Spinal cord (tissue), 10 donors: Measurements from ENCODE around the gene SLC29A3. TPM values are rescaled to one million over a fixed set of nuclear protein-coding genes. Genes with fewer than 3 reads are reported as not detected.
A peak's percentile ranks its signal among the peaks of the same experiment; 100 is the strongest.

Experiments
- DNase-seq, 6 donors: peaks; one replicate each; pipeline versions ENCODE4 v3.0.0 to v3.0.0-alpha.2; 2013 to 2015; ENCODE audit warnings: low spot score in 6 of 6, low read depth in 4 of 6
- H3K27ac ChIP-seq: one replicate; pipeline ENCODE4 v1.5.1; 2013; ENCODE audit warnings: low read depth, low read length, control low read depth
- H3K27me3 ChIP-seq: one replicate; pipeline ENCODE4 v1.6.1; 2013; ENCODE audit warnings: low read length; ENCODE audit not compliant: control insufficient read depth, insufficient read depth
- H3K36me3 ChIP-seq: one replicate; pipeline ENCODE4 v1.6.1; 2013; ENCODE audit warnings: low read length; ENCODE audit not compliant: control insufficient read depth, insufficient read depth
- H3K4me1 ChIP-seq: one replicate; pipeline ENCODE4 v1.6.1; 2013; ENCODE audit warnings: low read length; ENCODE audit not compliant: control insufficient read depth, insufficient read depth
- H3K4me3 ChIP-seq: one replicate; pipeline ENCODE4 v1.5.1; 2013; ENCODE audit warnings: low read depth, low read length, control low read depth
- H3K9me3 ChIP-seq: one replicate; pipeline ENCODE4 v1.6.1; 2013; ENCODE audit warnings: low read length; ENCODE audit not compliant: control insufficient read depth, insufficient read depth
- WGBS: methylation state at CpG from one replicate; pipeline ENCODE4 v1.1.5; 2013; ENCODE audit warnings: missing lambda C conversion rate; ENCODE audit not compliant: insufficient coverage; 5-methylcytosine and 5-hydroxymethylcytosine counted together
- polyA plus RNA-seq, 2 donors: library from polyadenylated mRNA; unstranded; fragments of 120-200 nt; gene quantifications; one replicate each; pipeline ENCODE4 v1.2.1, GENCODE V29; 2013; ENCODE audit not compliant: insufficient read length in 2 of 2
- total RNA-seq, 2 donors: library from RNA; depleted of rRNA in 1 of 2; stranded (reverse); fragments of 120-200 nt in 1 of 2; fragments of >200 nt in 1 of 2; gene quantifications; one replicate each; pipeline versions ENCODE4 v1.2.3 to v1.2.4, GENCODE V29; 2013 to 2014
- donor health status: healthy.

The SLC29A3 gene
- total and polyA plus RNA-seq, 4 donors = 2.7 to 9.3 (median 6.1) TPM

GRCh38 chr10:71371750-71372166, 52.7 kb downstream of the SLC29A3 start:
- no peak overlapping the region for H3K27ac ChIP-seq
- no peaks in the 10 kb centered on the region for H3K27me3 ChIP-seq
- DNase-seq = no peak
- no peaks in the 10 kb centered on the region for H3K9me3 ChIP-seq
- H3K4me1 ChIP-seq = peaks cover 5% of the 10 kb centered on the region
- no peaks in the 10 kb centered on the region for H3K36me3 ChIP-seq
- 79% methylated on average over 5 of the region's 6 CpGs for WGBS
- H3K4me3 ChIP-seq = no peak overlapping the region

DNA sequence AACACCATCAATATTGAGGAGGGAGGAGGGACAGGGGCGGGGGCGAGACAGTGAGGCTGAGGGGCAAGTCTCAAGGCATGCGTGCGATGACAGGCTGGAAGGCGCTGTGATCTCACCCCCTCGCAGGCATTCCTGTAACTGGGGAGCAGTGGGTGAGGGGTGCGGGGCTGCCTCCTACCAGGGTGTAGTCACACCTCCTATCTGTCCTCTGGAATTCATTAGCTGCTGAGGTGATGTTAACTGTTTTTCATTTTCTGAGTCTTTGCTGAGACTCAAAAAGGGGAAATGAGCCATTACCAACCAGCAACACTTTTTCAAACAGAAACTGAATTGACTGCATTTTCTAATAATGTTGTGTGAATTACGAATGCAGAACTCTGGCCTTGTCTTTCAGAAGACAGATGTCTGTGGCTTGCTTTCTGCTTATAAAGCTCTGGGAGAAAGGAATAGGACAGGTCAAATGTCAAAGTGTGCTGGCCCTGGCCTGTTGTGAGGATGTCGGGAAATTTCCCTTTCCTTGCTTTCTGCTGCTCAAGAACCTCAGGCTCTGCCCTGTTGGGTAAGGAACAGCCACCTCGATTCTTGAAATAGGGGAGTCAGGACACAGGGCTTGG, 53.9 kb downstream of the SLC29A3 start:
- no peak overlapping the region for H3K4me3 ChIP-seq
- no peaks in the 10 kb centered on the region for H3K9me3 ChIP-seq
- no peaks in the 10 kb centered on the region for H3K27me3 ChIP-seq
- peaks cover 10% of the 10 kb centered on the region for H3K4me1 ChIP-seq
- no peaks in the 10 kb centered on the region for H3K36me3 ChIP-seq
- no peak for DNase-seq
- H3K27ac ChIP-seq = peak overlapping the region; percentile 52
- WGBS = 57% methylated on average over 9 of the region's 10 CpGs

GRCh38 chr10:71374481-71375233, 55.6 kb downstream of the SLC29A3 start:
- H3K36me3 ChIP-seq = no peaks in the 10 kb centered on the region
- 80% methylated on average over 7 of the region's 11 CpGs for WGBS

GRCh38 chr10:71375952-71376351, 56.9 kb downstream of the SLC29A3 start:
- no peaks in the 10 kb centered on the region for H3K36me3 ChIP-seq
- peaks cover 19% of the 10 kb centered on the region for H3K4me1 ChIP-seq
- H3K27me3 ChIP-seq = no peaks in the 10 kb centered on the region
- no peak for DNase-seq
- H3K9me3 ChIP-seq = no peaks in the 10 kb centered on the region
- peak overlapping the region; percentile 27 for H3K27ac ChIP-seq
- WGBS = 78% methylated on average over 2 of the region's 3 CpGs
- no peak overlapping the region for H3K4me3 ChIP-seq

More at GRCh38 chr10:71374481-71375233, 55.6 kb downstream of the SLC29A3 start:
- Histone ChIP-seq H3K9me3 (no peaks in the 10 kb centered on the region), H3K27me3 (no peaks in the 10 kb centered on the region), H3K27ac (no peak overlapping the region), H3K4me3 (no peak overlapping the region), H3K4me1 (peaks cover 15% of the 10 kb centered on the region)
- no peak for DNase-seq

DNA sequence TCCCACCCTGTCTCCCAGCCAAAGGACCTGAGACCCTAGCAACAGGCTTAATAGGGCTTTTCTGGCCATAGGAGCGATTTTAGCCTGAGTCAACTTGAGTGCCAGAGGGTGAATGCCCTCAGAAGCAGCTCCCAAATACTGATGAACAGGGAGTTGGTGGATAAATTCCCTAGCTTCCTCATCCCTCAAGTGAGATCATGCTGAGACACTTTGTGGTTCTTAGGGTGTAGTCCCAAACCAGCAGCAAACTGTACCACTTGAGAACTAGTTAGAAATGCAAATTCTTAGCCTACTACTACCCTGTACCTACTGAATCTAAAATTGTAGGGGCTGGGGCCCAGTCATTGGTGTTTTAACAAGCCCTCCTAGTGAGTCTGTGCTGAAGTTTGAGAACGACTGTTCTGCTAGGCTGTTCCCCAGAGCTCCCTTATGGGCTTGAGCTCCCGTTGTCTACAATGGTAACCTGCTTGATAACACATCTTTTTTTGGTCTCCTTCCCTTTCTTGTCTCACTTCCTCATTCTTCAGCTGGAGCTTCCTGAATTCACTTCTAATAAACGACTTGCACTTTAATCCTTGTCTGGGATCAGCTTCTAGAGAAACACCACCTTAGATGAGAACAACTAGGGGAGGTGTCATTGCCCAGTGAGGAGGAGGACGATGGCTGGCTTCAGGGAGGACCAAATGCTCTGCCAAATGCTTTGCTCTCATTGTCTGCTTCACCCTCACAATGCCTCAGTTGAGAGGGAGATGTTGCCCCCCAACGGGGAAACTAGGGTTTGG, 59.5 kb downstream of the SLC29A3 start:
- H3K9me3 ChIP-seq = no peaks in the 10 kb centered on the region
- no peak overlapping the region for H3K4me3 ChIP-seq
- H3K4me1 ChIP-seq = peaks cover 16% of the 10 kb centered on the region
- no peak for DNase-seq
- peak overlapping the region; percentile 0 for H3K27ac ChIP-seq
- H3K27me3 ChIP-seq = no peaks in the 10 kb centered on the region
- 64% methylated on average over 3 of the region's 6 CpGs for WGBS
- H3K36me3 ChIP-seq = no peaks in the 10 kb centered on the region

GRCh38 chr10:71379118-71379766, 60.2 kb downstream of the SLC29A3 start:
- H3K4me3 ChIP-seq = no peak overlapping the region
- H3K9me3 ChIP-seq = no peaks in the 10 kb centered on the region
- no peaks in the 10 kb centered on the region for H3K27me3 ChIP-seq
- H3K27ac ChIP-seq = no peak overlapping the region
- peaks cover 16% of the 10 kb centered on the region for H3K4me1 ChIP-seq
- no peak for DNase-seq
- WGBS = no CpG with 5 or more reads among the region's 3 CpGs
- no peaks in the 10 kb centered on the region for H3K36me3 ChIP-seq

GRCh38 chr10:71380841-71381240, 61.8 kb downstream of the SLC29A3 start:
- Histone ChIP-seq H3K36me3 (no peaks in the 10 kb centered on the region), H3K4me3 (no peak overlapping the region), H3K27ac (no peak overlapping the region), H3K27me3 (no peaks in the 10 kb centered on the region), H3K4me1 (peaks cover 16% of the 10 kb centered on the region), H3K9me3 (no peaks in the 10 kb centered on the region)
- DNase-seq = no peak
- WGBS = no CpG with 5 or more reads among the region's 1 CpG

DNA sequence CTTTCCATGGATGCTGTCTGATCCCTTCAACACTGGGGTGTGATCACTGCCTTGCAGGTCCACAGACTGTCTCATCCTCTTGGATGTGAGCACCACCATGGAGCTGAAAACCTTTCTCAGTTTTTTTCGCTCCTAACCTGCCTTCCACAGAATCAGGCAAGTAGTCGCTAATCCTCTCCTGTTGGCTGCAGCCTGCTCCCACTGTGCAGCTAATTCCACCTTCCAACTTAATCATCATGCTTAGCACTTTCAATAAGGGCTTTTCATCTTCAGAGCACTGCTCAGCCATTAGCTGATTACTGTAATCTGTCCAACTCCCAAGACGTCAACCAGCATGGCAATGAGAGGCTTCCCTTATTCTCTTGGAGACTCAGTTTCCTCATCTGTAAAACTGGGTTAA, 62.6 kb downstream of the SLC29A3 start:
- 78% methylated on average over 2 of the region's 3 CpGs for WGBS
- Histone ChIP-seq H3K4me3 (no peak overlapping the region), H3K27ac (no peak overlapping the region), H3K27me3 (no peaks in the 10 kb centered on the region), H3K9me3 (no peaks in the 10 kb centered on the region), H3K36me3 (no peaks in the 10 kb centered on the region), H3K4me1 (peaks cover 16% of the 10 kb centered on the region)
- peak in 1 of 6 donors; percentile 50 for DNase-seq

DNA sequence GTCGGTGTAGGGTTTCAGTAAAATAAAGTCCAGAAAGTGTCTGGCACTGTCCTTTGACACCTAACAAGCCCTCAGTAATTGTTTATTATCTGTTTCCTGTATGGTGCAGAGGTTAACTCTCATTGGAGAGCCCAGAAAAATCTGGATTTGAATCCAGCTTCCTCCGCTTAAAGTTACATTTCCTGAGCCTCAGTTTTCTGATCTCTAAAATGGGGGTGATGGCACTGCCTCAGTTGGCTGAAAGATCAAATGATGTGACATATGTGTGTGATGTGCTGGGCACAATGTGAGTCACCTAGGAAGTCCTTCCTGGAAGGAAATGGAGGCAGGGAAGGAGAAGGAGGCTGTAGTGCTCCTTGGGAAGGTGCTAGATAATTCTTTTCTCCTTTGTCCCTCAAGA, 63.0 kb downstream of the SLC29A3 start:
- WGBS = 100% methylated on average over 1 of the region's 2 CpGs
- Histone ChIP-seq H3K4me3 (no peak overlapping the region), H3K4me1 (peaks cover 11% of the 10 kb centered on the region)

More for the DNA sequence above, 63.0 kb downstream of the SLC29A3 start:
- no peaks in the 10 kb centered on the region for H3K9me3 ChIP-seq
- no peaks in the 10 kb centered on the region for H3K27me3 ChIP-seq
- no peaks in the 10 kb centered on the region for H3K36me3 ChIP-seq
- H3K27ac ChIP-seq = no peak overlapping the region
- DNase-seq = no peak
